Activated gamma-delta T cell treated with anti-CD3 and anti-CD28 coated beads, Interleukin-2, amount 50 U/mL, for 16 hours (primary cell): ENCODE results near the gene CSF3R.
A peak's percentile ranks its signal among the peaks of the same experiment; 100 is the strongest.

Experiments used
- DNase-seq: peaks from one replicate; pipeline ENCODE4 v3.0.0-alpha.2; 2020; ENCODE audit warnings: low read depth

Gene CSF3R

DNA sequence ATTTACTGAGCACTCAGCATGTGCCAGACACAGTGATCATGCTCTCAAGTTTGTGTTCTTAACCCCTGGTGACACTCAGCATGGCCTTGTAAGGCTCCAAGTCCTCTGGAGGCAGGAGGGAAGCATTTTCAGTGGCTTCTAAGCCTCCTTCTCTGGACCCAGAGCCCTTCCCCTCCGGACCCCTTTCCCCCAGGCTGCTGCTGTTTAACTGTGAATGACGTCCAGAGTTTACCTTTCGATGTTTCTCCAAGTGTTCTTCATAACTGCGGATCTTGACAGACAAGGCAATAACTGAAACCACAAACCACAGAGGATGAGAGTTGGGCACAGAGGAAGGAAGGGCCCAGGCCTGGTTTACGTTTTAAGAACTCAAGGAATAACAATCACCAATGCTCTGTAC is 25.0 kb downstream of the CSF3R start:
- no peak for DNase-seq

DNA sequence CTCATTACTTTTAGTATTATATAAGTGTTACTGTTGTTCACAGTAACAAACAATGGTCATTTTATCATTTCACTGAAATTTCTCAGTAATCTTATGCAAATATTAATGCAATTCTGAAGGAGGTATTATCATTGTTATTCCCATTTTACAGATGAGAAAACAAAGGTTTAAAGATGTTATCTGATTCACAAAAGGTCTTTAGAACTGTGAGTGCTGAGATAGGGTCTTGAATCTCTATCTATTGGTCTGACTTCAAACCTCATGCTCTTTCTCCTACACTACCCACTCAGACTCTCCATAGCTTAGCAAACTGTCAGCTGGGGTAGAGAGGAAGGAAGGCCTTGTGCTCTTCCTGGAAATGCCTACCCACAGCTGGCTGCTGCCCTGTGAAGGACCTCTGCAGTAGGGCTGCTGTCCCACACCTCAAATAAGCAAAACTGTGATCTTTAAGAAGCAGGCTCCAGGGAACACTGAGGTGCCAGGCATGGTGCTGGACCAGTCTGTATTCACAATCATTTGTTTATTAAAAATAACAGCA is 26.3 kb downstream of the CSF3R start:
- DNase-seq, result no peak

DNA sequence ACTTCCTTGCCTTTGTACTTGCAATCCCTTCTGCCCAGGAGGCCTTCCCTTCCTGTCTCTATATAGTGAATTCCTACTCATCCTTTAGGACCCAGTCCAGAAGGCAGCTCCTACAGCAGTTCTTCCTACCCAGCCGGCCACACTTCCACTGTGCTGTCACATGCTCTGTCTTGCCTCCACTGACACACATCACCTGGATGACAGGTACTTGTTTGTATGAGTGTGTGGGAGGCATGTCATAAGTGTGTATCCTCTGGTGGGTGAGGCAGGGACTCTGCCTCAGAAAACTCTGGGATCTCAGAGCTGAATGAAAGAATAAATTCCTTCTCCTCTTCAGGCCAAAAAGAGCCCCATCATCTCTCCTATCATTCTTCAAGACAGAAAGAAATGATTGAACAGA is 27.3 kb downstream of the CSF3R start:
- DNase-seq, result no peak

- DNase-seq, result no peak
These were observed 28.9 kb downstream of the CSF3R start for GRCh38 chr1:36453600-36454388.

DNA sequence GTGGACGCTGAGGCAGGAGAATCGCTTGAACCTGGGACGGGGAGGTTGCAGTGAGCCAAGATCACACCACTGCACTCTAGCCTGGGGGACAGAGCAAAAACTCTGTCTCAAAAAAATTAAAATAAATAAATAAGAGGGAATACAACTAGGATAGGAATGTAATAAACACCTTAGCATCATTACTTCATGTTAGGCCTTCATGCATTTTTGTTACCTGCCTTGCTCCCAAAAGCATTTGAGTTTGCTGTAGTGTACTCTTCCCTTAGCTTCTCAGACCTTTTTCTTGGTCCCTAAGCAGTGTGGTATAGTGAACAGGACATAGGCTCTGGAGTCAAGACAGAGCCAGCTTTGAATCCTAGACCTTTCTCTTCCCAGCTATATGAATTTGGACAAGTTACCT is 29.7 kb downstream of the CSF3R start:
- no peak for DNase-seq

DNA sequence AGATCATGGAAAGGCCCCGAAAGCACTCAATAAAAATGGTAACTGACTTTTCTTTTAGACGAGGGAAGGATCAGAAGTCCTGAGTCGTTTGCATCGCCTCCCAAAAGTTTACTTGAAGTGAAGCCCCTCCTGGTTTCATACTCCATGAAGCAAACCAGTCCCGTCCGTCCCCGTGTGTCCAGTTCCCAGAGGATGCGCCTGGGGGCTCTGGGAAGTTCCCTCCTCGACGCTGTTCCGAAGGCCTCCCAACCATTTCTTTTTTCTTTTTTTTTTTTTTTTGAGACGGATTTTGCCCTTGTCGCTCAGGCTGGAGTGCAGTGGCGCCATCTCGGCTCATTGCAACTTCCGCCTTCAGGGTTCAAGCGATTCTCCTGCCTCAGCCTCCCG is 31.8 kb downstream of the CSF3R start:
- DNase-seq, result no peak

- DNase-seq, result peak; percentile 80
These were observed 32.3 kb downstream of the CSF3R start, which contains the start of gene OSCP1 for GRCh38 chr1:36450270-36450918. Gene OSCP1, minus strand, starts transcription at chr1:36450451. Its CDS starts 82 bp downstream, at chr1:36450369.

DNA sequence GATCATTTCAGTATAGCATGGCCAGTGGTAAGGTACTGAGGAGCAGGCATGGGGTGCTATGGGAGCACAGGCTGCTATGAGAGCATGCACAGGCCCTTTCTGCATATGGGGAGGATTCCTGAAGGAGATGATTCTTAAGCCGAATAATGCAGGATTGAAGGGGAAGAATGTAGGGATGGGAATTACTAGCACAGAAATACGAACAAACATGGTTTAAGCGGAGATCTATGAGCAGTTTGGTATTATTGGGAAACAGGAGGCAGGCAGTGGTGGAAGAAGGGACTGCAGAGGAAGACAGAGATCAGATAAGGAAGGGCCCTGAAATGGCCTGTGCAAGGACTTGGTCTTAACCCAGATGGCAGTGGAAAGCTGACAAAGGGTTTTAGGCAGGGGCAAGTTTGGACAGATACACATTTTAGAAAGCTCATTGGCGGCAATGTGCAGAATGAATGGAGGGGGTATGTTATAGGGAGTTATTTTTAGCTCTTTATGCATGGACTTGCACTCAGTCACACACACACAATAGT is 34.1 kb downstream of the CSF3R start:
- DNase-seq, result no peak

DNA sequence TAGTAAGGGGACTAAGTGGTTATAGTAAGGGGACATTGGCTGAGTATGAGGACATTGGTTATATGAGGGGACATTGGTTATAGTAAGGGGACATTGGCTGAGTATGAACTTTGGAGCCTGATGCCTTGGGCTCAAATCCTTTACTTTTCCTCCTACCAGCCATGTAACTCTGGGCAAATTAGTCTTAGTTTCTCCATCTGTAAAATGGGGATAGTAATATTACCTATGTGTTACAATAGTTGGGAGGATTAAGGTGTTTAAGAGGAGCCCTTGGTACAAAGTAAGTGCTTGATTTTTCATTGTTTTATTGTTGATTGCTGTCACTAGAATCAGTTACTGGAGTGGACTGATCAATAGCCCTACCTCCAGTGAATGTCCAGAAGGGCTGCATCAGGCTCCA is 35.3 kb downstream of the CSF3R start:
- no peak for DNase-seq

DNA sequence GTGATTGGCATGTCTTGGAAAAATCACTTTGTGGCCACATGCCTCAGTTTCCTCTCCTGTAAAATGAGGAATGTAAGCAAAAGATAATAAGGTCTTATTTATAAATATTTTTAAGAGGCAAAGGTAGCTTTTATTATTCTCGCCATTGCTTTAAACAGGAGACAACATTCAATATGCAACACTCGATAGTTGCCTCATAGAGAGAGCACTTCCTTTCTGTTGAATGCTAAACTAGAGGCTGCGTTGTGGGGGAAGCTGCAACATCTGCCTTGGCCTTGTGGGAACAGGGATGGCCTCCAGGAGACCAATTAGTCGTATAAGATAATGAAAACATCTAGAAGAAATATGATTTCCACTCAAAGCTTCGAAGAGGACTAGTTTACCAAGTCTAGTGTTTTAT is 36.0 kb downstream of the CSF3R start:
- no peak for DNase-seq

DNA sequence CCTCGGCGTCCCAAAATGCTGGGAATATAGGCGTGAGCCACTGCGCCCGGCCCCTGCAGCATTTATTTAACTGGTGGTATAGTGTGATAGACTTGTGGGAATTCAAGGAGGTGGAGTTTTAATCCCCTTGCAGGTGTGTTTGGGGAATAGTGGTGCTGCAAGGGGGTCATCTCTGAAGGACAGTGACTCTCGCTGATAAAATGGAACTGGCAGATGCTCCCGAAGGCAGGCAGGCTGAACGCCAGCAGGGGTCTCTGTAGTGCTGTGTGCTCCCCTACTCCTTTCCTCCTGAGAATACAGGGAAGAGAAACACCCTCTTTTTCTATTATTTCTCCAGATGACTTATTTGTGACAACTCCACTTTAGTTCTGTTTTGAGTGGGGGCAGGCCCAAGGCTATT is 36.4 kb downstream of the CSF3R start:
- DNase-seq, result no peak

GRCh38 chr1:36443297-36443696 is 39.4 kb downstream of the CSF3R start:
- no peak for DNase-seq

- DNase-seq, result no peak
These were observed 40.4 kb downstream of the CSF3R start for GRCh38 chr1:36442337-36442736.

DNA sequence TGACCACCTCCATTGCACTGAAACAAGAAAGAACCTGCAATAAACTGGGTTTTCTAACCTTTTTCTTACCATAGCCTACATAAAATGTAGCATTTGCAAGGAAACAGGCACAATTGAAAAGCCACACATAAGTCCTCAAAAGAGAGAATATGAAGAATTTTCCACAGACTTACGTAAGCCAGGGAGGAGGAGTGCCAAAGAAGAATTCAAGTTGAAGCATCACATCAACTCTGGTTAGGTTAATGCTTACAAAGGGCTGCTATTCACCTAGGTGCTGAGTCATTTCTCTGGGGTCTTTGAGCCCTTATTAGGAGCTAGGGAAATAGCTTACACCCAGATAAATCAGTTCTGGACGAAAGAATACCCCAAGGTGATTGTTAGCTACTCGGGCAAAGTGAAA is 42.1 kb downstream of the CSF3R start:
- no peak for DNase-seq

- DNase-seq, result no peak
These were observed 42.7 kb downstream of the CSF3R start for GRCh38 chr1:36440044-36440443.

- DNase-seq, result no peak
These were observed 44.0 kb downstream of the CSF3R start for GRCh38 chr1:36438715-36439114.

GRCh38 chr1:36436821-36437220 is 45.9 kb downstream of the CSF3R start:
- DNase-seq, result no peak

GRCh38 chr1:36433102-36433501 is 49.6 kb downstream of the CSF3R start:
- DNase-seq, result no peak

DNA sequence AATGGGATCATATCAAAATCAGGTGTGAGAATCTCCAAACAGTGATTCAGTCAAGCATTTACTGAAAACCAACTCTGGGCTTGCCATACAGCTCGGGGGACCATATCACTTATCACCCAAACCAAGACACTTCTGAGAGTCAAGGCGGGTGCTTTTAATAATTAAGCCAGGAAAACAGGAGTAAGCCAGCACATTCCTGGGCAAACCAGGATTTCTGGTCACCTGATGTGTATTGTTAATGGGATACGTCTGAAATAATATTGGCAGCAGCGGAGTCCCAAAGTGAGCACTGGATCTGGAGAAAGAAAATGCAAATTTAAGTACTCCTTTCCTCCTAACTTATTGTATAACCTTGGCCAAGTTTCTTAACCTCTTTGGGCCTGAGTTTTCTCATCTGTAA is 50.1 kb downstream of the CSF3R start:
- DNase-seq, result no peak

DNA sequence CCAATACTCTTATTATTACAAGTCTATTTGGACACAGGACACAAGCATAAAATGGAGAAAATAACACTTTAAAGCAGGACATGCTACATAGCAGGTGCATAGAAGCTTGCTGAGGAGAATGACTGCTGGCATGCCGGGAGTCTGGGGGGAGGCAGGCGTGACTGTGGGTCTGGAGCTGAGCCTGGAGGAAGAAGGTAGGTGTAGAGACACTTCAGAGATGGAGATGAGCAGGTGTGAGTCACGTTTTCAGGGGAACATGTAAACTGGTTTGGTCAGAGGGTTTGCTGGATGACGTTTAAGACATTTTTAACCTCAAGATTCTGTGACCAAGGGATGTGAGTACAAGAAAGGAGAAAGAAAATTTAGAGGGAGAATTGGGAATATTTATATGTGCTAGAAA is 56.9 kb downstream of the CSF3R start:
- no peak for DNase-seq

- DNase-seq, result no peak
These were observed 61.1 kb downstream of the CSF3R start for GRCh38 chr1:36421649-36422048.

DNA sequence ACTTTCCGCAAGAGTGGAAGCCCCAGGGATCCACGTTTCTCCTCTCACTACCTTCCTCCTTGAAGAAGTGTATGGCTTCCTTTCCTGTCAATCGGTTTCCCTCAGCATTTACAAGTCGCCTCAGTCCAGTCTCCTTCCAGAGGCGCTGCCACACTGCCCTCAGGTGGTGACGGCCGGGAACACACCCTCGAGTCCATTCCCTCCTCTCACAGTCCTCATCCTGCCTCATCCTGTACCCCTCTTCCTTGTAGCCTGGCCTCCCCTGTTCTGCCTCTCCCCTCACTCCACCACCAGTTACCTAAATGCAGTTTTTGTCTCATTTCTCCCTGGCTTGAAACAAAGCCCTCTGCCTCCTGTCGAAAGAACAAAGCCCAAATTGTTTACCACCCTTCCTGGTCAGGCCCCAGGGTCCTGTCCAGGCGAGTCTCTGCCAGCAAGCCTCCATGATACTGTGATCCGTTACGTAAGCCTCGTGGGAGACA is 61.8 kb downstream of the CSF3R start:
- DNase-seq, result peak; percentile 87

DNA sequence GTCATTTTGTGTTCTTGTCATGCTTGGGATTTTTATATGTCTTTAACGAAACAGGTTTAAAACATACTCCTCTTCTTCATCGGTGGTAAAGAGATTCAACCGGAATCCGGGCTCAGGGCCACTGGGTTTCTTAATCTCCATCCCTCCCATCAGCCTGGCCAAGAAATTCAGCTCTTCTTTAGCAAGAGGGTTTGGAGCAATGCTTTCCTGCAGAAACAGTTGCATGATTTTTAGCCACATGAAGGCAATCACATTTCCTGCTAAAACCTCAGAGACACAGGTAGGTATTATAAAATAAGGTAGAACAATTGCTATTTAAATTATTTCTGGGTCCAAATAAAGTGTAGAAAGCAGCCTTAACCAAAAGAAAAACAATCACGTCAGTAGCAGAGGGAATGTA is 62.3 kb downstream of the CSF3R start:
- DNase-seq, result no peak
